Stimulated activated CD4-positive, alpha-beta T cell treated with anti-CD3 and anti-CD28 coated beads, Interleukin-12 subunit alpha, Interleukin-12 subunit beta, amount 100 ng/mL, for 4 hours (primary cell): ENCODE measurements around the gene UGT8.

ENCODE experiments used
- DNase-seq: peaks from one replicate; pipeline ENCODE4 v3.0.0-alpha.2; 2020

UGT8 gene

GRCh38 chr4:114694770-114695169, 96.2 kb downstream of the UGT8 start:
- no peak for DNase-seq

- DNase-seq, result no peak
Measured at GRCh38 chr4:114698231-114698630, 99.6 kb downstream of the UGT8 start.

DNA sequence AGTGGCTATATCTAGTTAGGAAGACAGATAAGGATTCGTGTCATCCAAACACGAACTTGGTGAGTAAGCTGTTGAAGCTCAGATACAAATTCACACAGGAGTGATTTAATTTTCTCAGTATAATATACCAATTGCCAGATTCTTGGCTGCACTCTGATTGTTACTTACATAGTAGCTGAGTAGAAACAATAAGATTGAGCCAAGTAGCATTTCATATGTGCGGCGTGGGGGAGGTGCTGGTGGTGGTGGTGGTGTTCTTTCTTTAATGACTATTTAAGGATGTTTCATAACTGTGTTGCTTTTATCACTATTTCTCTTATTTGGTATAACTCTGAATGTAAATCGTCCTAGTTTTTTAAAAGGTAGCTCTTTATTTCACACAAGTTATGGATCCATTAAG, 102.9 kb downstream of the UGT8 start:
- no peak for DNase-seq

GRCh38 chr4:114717432-114717831, 118.8 kb downstream of the UGT8 start:
- no peak for DNase-seq

DNA sequence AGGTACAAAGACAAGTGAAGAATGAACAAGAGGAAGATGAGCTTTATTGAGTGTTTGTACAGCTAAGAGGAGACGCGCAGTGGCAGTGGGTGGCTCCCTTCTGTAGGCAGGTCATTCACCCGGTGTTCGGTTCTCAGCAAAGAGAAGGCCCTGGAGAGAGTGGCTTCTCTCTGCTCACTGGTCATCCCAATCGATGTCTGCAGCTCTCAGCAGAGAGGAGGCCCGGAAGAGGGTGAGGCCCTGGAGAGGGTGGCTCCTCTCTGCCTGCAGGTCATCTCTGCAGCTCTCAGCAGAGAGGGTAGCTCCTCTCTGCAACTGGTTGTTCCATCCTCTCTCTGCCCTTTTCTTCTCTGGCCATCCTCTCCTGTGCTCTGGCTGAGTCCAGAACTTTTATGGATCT, 126.5 kb downstream of the UGT8 start:
- DNase-seq, result no peak

DNA sequence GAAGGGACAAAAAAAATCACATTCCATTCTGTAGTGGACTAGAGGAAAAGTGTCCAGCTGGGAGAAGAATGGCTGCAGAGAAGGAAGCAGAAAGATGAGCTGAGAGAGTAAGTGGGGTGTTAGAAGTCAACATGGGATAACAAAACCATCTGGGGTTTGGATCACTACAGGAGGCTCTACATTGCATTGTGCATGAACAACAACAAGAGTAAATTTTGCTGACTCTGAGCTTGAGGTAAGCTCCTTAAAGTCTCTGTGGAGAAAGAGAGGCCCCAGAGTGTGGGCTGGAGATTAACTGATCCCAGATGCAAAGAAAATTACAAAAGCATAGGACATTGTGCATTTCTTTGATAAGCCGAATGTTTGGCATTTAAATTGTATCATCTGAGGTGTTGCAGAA, 128.9 kb downstream of the UGT8 start:
- no peak for DNase-seq
